ENCODE data around the gene ESRP2. TPM values are rescaled to one million over a fixed set of nuclear protein-coding genes. Genes with fewer than 3 reads are reported as not detected.

The ESRP2 gene
- total RNA-seq, 1 donor from 2014 or later = 0.42 TPM

DNA sequence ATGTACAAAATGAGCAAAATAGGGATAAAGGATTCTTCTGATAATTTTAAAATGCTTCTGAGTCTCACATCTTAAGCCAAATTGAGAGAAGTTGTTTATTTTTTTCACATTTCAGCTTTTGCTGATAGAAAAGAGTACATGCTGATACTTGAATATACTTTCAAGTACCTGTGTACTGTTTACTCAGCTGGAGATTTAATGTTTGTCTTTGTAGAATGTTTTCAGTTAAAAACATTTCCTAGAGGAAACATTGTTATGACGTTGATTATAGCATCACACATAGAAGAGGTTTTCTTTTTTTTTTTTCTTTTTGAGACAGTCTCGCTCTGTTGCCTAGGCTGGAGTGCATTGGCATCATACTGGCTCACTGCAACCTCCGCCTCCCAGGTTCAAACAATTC, 19.7 kb downstream of the ESRP2 start:
- Mint-ChIP-seq H3K4me3 (ENCODE audit: unreplicated experiment) (no peak overlapping the region), H3K27me3 (ENCODE audit: low read depth) (no peaks in the 10 kb centered on the region), H3K27ac (ENCODE audit: unreplicated experiment) (no peak overlapping the region), H3K4me1 (ENCODE audit: low read depth) (no peaks in the 10 kb centered on the region), H3K9me3 (ENCODE audit: low read depth) (no peaks in the 10 kb centered on the region), H3K36me3 (ENCODE audit: low read depth) (peaks cover 4% of the 10 kb centered on the region)
- DNase-seq (ENCODE audit: low spot score) = no peak
- TF ChIP-seq, protein P1, sequence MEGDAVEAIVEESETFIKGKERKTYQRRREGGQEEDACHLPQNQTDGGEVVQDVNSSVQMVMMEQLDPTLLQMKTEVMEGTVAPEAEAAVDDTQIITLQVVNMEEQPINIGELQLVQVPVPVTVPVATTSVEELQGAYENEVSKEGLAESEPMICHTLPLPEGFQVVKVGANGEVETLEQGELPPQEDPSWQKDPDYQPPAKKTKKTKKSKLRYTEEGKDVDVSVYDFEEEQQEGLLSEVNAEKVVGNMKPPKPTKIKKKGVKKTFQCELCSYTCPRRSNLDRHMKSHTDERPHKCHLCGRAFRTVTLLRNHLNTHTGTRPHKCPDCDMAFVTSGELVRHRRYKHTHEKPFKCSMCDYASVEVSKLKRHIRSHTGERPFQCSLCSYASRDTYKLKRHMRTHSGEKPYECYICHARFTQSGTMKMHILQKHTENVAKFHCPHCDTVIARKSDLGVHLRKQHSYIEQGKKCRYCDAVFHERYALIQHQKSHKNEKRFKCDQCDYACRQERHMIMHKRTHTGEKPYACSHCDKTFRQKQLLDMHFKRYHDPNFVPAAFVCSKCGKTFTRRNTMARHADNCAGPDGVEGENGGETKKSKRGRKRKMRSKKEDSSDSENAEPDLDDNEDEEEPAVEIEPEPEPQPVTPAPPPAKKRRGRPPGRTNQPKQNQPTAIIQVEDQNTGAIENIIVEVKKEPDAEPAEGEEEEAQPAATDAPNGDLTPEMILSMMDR (IDR thresholded peaks at IDR 0.05) = no peak

DNA sequence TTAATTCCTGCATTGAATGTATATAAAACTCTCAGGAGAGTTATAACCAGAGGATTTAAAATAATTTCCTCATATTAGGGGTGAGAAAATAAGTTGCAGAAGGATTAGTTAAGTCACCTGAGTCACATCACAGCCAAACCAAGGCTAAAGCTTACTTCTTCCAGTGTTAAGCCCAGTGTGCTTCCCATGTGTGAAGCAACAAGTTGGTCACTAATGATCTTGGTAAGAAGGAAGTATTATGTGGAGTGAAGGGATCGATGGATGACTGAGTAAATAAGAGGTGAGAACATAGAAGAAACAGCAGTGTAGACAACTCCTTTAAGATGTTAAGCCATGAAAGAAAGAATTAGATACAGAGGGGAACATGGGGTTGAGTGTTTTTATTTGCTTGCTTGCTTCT, 20.6 kb downstream of the ESRP2 start:
- no peak overlapping the region for H3K27ac Mint-ChIP-seq (ENCODE audit: unreplicated experiment)
- TF ChIP-seq, protein P1 (IDR thresholded peaks at IDR 0.05) = no peak
- DNase-seq (ENCODE audit: low spot score) = no peak
- no peaks in the 10 kb centered on the region for H3K27me3 Mint-ChIP-seq (ENCODE audit: low read depth)
- H3K36me3 Mint-ChIP-seq (ENCODE audit: low read depth) = peaks cover 4% of the 10 kb centered on the region
- H3K9me3 Mint-ChIP-seq (ENCODE audit: low read depth) = no peaks in the 10 kb centered on the region
- no peaks in the 10 kb centered on the region for H3K4me1 Mint-ChIP-seq (ENCODE audit: low read depth)
- no peak overlapping the region for H3K4me3 Mint-ChIP-seq (ENCODE audit: unreplicated experiment)

DNA sequence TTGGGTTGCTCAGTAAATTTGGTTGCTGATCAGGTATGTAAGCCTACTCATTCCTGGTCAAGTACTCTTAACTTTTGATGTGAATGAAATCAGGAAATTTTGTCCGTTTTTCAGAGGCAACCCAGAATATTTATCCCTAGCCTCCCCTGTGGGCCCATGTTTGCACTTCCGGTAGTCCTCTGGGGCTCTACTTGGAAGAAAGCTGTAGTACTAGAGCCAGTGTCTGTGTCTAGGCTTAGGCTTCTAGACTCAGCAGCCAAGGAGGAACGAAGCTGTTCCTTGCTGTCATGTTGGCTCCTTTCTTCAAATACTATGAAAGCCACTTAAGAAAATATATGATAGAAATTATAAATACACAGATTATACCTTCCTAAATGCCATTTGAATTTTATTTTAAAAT, 21.2 kb downstream of the ESRP2 start:
- DNase-seq (ENCODE audit: low spot score) = no peak
- Mint-ChIP-seq H3K9me3 (ENCODE audit: low read depth) (no peaks in the 10 kb centered on the region), H3K4me1 (ENCODE audit: low read depth) (no peaks in the 10 kb centered on the region)

DNA sequence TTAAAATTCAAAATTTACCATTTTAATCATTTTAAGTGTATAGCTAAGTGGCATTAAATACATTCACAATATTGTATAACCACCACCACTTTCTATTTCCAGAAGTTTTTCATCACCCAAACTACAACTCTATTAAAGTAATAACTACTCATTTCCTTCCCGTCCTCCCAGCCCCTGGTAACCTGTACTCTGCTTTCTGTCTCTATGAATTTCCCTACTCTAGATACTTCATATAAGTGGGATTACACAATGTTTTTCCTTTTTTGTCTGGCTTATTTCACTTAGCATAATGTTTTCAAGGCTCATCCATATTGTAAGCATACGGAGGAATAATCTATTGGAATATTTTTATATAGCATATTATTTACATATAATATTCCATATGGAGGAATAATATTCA, 29.7 kb downstream of the ESRP2 start:
- no peak overlapping the region for H3K4me3 Mint-ChIP-seq (ENCODE audit: unreplicated experiment)
- H3K9me3 Mint-ChIP-seq (ENCODE audit: low read depth) = no peaks in the 10 kb centered on the region
- TF ChIP-seq, protein P1 (IDR thresholded peaks at IDR 0.05) = no peak
- DNase-seq (ENCODE audit: low spot score) = no peak
- peaks cover 4% of the 10 kb centered on the region for H3K4me1 Mint-ChIP-seq (ENCODE audit: low read depth)
- H3K27me3 Mint-ChIP-seq (ENCODE audit: low read depth) = no peaks in the 10 kb centered on the region
- H3K36me3 Mint-ChIP-seq (ENCODE audit: low read depth) = no peaks in the 10 kb centered on the region
- no peak overlapping the region for H3K27ac Mint-ChIP-seq (ENCODE audit: unreplicated experiment)

More for the DNA sequence above, 21.2 kb downstream of the ESRP2 start:
- TF ChIP-seq, protein P1 (IDR thresholded peaks at IDR 0.05) = no peak
- Mint-ChIP-seq H3K27ac (ENCODE audit: unreplicated experiment) (no peak overlapping the region), H3K27me3 (ENCODE audit: low read depth) (no peaks in the 10 kb centered on the region), H3K36me3 (ENCODE audit: low read depth) (peaks cover 4% of the 10 kb centered on the region), H3K4me3 (ENCODE audit: unreplicated experiment) (no peak overlapping the region)

DNA sequence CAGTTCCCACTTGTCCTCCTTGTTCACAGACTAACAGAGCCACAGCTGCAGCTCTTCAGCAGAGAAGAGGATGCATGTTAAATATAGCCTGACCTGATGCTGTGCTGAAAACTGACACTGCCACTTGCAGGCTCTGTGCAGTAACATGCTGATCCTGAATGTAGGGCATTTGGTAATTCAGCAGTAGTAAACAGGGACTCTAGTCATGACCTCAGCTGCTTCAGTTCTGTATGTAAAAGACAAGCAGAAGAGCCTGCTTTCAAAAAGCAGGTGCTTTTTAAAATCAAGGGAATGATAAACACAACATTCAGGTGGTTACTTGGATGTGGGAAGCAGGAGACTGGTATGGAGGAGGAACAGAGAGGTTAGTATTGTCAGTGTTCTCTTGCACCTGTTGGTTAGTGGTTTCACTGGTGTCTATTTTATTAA, 33.8 kb downstream of the ESRP2 start:
- Mint-ChIP-seq H3K36me3 (ENCODE audit: low read depth) (no peaks in the 10 kb centered on the region), H3K9me3 (ENCODE audit: low read depth) (no peaks in the 10 kb centered on the region), H3K4me1 (ENCODE audit: low read depth) (peaks cover 17% of the 10 kb centered on the region), H3K4me3 (ENCODE audit: unreplicated experiment) (no peak overlapping the region), H3K27ac (ENCODE audit: unreplicated experiment) (peak overlapping the region; percentile 36), H3K27me3 (ENCODE audit: low read depth) (no peaks in the 10 kb centered on the region)
- TF ChIP-seq, protein P1 (IDR thresholded peaks at IDR 0.05) = peak; percentile 21
- no peak for DNase-seq (ENCODE audit: low spot score)

Data from chondrocyte (in vitro differentiated cells).